OCI-LY3 (cell line): ENCODE data around the gene PDE9A.

Experiments
- H2AFZ ChIP-seq: fragments of 200-600, 300-600 bp; shearing (Covaris generic); 2 replicates; pipeline ENCODE4 v1.6.0; 2014; ENCODE audit warnings: antibody characterized with exemption, low read depth, low read length
- H3K27ac ChIP-seq: fragments of 200-600, 300-600 bp; sonication (generic); 2 replicates; pipeline ENCODE4 v1.5.1; 2014; ENCODE audit warnings: mild to moderate bottlenecking, low read length, moderate library complexity, mixed read lengths
- H3K27me3 ChIP-seq: fragments of 200-600, 300-600 bp; sonication (generic); 2 replicates; pipeline ENCODE4 v1.6.1; 2014; ENCODE audit warnings: low read depth, low read length, mixed read lengths
- H3K36me3 ChIP-seq: fragments of 200-600, 300-600 bp; sonication (generic); replicated peaks from 2 replicates; pipeline ENCODE3; 2014; ENCODE audit warnings: low read depth, low read length, mixed read lengths
- H3K4me1 ChIP-seq: fragments of 300-600, 200-600 bp; sonication (generic); 2 replicates; pipeline ENCODE4 v1.6.1; 2014; ENCODE audit warnings: low read length, mixed read lengths
- H3K4me2 ChIP-seq: fragments of 200-600, 300-600 bp; sonication (generic); 2 replicates; pipeline ENCODE4 v1.6.1; 2014; ENCODE audit warnings: low read length, mixed read lengths
- H3K4me3 ChIP-seq: fragments of 300-600, 200-600 bp; sonication (generic); 2 replicates; pipeline ENCODE4 v1.5.1; 2014; ENCODE audit warnings: antibody characterized with exemption, mild to moderate bottlenecking, low read length, moderate library complexity
- H3K79me2 ChIP-seq: fragments of 300-600, 200-600 bp; shearing (Covaris generic); 2 replicates; pipeline ENCODE4 v1.6.1; 2014; ENCODE audit warnings: mild to moderate bottlenecking, low read length, mixed read lengths
- H3K9ac ChIP-seq: fragments of 300-600, 200-600 bp; shearing (Covaris generic); 2 replicates; pipeline ENCODE4 v1.6.0; 2014; ENCODE audit warnings: mild to moderate bottlenecking, low read length, moderate library complexity
- H3K9me3 ChIP-seq: fragments of 200-600, 300-600 bp; shearing (Covaris generic); 2 replicates; pipeline ENCODE4 v1.6.1; 2014; ENCODE audit warnings: low read length, mixed read lengths; ENCODE audit not compliant: insufficient read depth
- H4K20me1 ChIP-seq: fragments of 200-600, 300-600 bp; sonication (generic); 2 replicates; pipeline ENCODE4 v1.6.1; 2016; ENCODE audit warnings: low read length, mixed read lengths; ENCODE audit not compliant: insufficient read depth
- CTCF ChIP-seq: fragments of 200-600, 300-600 bp; sonication (generic); IDR thresholded peaks from 2 replicates; pipeline ENCODE4 v1.5.1; 2014; ENCODE audit warnings: antibody characterized with exemption, low read length, low read depth
- EZH2phosphoT487 ChIP-seq: fragments of 200-600 bp; shearing (Covaris generic); IDR thresholded peaks from 2 replicates; pipeline ENCODE4 v1.6.1; 2018; ENCODE audit warnings: antibody characterized with exemption, mixed run types, low read depth

Gene PDE9A

GRCh38 chr21:42696501-42697040 is 43.1 kb downstream of the PDE9A start:
- no peaks in the 10 kb centered on the region for H3K36me3 ChIP-seq

GRCh38 chr21:42698733-42699132 is 45.3 kb downstream of the PDE9A start:
- peaks cover 33% of the 10 kb centered on the region for H3K27me3 ChIP-seq
- TF ChIP-seq CTCF (no peak), EZH2phosphoT487 (no peak)
- no peaks in the 10 kb centered on the region for H3K36me3 ChIP-seq
- no peak overlapping the region for H2AFZ ChIP-seq
- H3K79me2 ChIP-seq, result no peaks in the 10 kb centered on the region
- no peaks in the 10 kb centered on the region for H4K20me1 ChIP-seq
- H3K4me1 ChIP-seq, result no peaks in the 10 kb centered on the region
- no peak overlapping the region for H3K9ac ChIP-seq
- H3K9me3 ChIP-seq, result no peaks in the 10 kb centered on the region
- H3K4me2 ChIP-seq, result no peak overlapping the region
- H3K4me3 ChIP-seq, result no peak overlapping the region
- H3K27ac ChIP-seq, result no peak overlapping the region

More at GRCh38 chr21:42696501-42697040, 43.1 kb downstream of the PDE9A start:
- Histone ChIP-seq H3K4me3 (no peak overlapping the region), H3K79me2 (no peaks in the 10 kb centered on the region), H3K4me1 (no peaks in the 10 kb centered on the region), H4K20me1 (no peaks in the 10 kb centered on the region), H2AFZ (no peak overlapping the region), H3K4me2 (no peak overlapping the region), H3K27ac (no peak overlapping the region), H3K27me3 (peaks cover 25% of the 10 kb centered on the region), H3K9ac (no peak overlapping the region), H3K9me3 (no peaks in the 10 kb centered on the region)
- TF ChIP-seq CTCF (no peak), EZH2phosphoT487 (no peak)

- TF ChIP-seq EZH2phosphoT487 (no peak), CTCF (no peak)
- no peaks in the 10 kb centered on the region for H3K36me3 ChIP-seq
- no peaks in the 10 kb centered on the region for H3K4me1 ChIP-seq
- no peaks in the 10 kb centered on the region for H4K20me1 ChIP-seq
- H3K27me3 ChIP-seq, result peaks cover 33% of the 10 kb centered on the region
- no peak overlapping the region for H3K9ac ChIP-seq
- no peak overlapping the region for H3K4me3 ChIP-seq
- H3K27ac ChIP-seq, result no peak overlapping the region
- no peaks in the 10 kb centered on the region for H3K9me3 ChIP-seq
- H2AFZ ChIP-seq, result no peak overlapping the region
- H3K4me2 ChIP-seq, result no peak overlapping the region
- no peaks in the 10 kb centered on the region for H3K79me2 ChIP-seq
These were observed 45.8 kb downstream of the PDE9A start for GRCh38 chr21:42699196-42699595.

- no peak overlapping the region for H2AFZ ChIP-seq
- H3K27me3 ChIP-seq, result peaks cover 23% of the 10 kb centered on the region
- H3K9ac ChIP-seq, result no peak overlapping the region
- H3K4me2 ChIP-seq, result no peak overlapping the region
- no peaks in the 10 kb centered on the region for H3K9me3 ChIP-seq
- H3K4me3 ChIP-seq, result no peak overlapping the region
- H3K4me1 ChIP-seq, result no peaks in the 10 kb centered on the region
- no peaks in the 10 kb centered on the region for H3K36me3 ChIP-seq
- no peaks in the 10 kb centered on the region for H3K79me2 ChIP-seq
- TF ChIP-seq EZH2phosphoT487 (no peak), CTCF (no peak)
- no peaks in the 10 kb centered on the region for H4K20me1 ChIP-seq
- no peak overlapping the region for H3K27ac ChIP-seq
These were observed 48.5 kb downstream of the PDE9A start for GRCh38 chr21:42701706-42702456.
